K562 (cell line): ENCODE results near the gene TNNI2. TPM values are rescaled to one million over a fixed set of nuclear protein-coding genes. Genes with fewer than 3 reads are reported as not detected.

Experiments used
- ATAC-seq: fragments of 200-7000 bp; cut with Tn5 transposase; 3 replicates; pipeline ENCODE4 v1.9.1; 2020; ENCODE audit warnings: moderate library complexity
- BruUV-seq: library from RNA; stranded (reverse); fragments of 400-500 nt; replicated peaks from 2 replicates; lab custom pipeline; 2021; lab: Mats Ljungman, UMichigan
- CTCF ChIA-PET: fragments of 300-600 bp; formaldehyde crosslinking; extraction: SDS; loops from one replicate; lab custom pipeline; 2021; ENCODE audit warnings: low intra/inter-chr PET ratio; lab: Yijun Ruan, JAX
- POLR2A ChIA-PET: fragments of 300-600, 350-650 bp; sonication (Branson Sonifier 250); formaldehyde crosslinking; extraction: SDS; loops from one replicate; lab custom pipeline; 2021; ENCODE audit warnings: antibody characterized with exemption, inconsistent platforms; lab: Yijun Ruan, JAX
- DNase-seq, 4 experiments: peaks; one replicate each; pipeline versions ENCODE4 v3.0.0 to v3.0.0-alpha.2; 2011 to 2018; ENCODE audit warnings: low spot score in 3 of 4, mixed read lengths in 3 of 4; ENCODE audit errors: extremely low read depth in 1 of 4
- FAIRE-seq: peaks from 2 replicates; lab custom pipeline; 2011; peaks lifted over from hg19 to GRCh38; lab: Jason Lieb, UNC
- H2AFZ ChIP-seq: 2 replicates; pipeline ENCODE4 v1.6.0; 2011; ENCODE audit warnings: low read depth, low read length, control low read depth, inconsistent platforms
- H3K27ac ChIP-seq: fragments of 200-600 bp; 3 replicates; pipeline ENCODE4 v1.8.0; 2011; ENCODE audit warnings: low read depth, mild to moderate bottlenecking, control low read depth, inconsistent platforms, low read length, moderate library complexity, mixed read lengths; ENCODE audit errors: extremely low read depth
- H3K27me3 ChIP-seq, 2 experiments: fragments of 300-600 bp in 1 of 2; 2 replicates in 1 of 2; 3 replicates in 1 of 2; pipeline versions ENCODE4 v1.6.0 to v1.8.0; 2011; ENCODE audit warnings: inconsistent platforms in 2 of 2, low read length in 2 of 2, mild to moderate bottlenecking in 1 of 2, mixed read lengths in 1 of 2, moderate library complexity in 1 of 2; ENCODE audit not compliant: control insufficient read depth in 2 of 2, insufficient read depth in 2 of 2
- H3K36me3 ChIP-seq: fragments of 300-600 bp; 3 replicates; pipeline ENCODE4 v1.8.0; 2011; ENCODE audit warnings: mild to moderate bottlenecking, low read length, inconsistent platforms; ENCODE audit not compliant: control insufficient read depth, insufficient read depth
- H3K4me1 ChIP-seq, 2 experiments: fragments of 200-600 bp in 1 of 2; replicated peaks in 1 of 2; 2 replicates in 1 of 2; 3 replicates in 1 of 2; pipeline versions ENCODE4 v1.5.1 to v1.8.0; 2011; ENCODE audit warnings: inconsistent platforms in 2 of 2, low read length in 2 of 2, mild to moderate bottlenecking in 1 of 2, mixed read lengths in 1 of 2, moderate library complexity in 1 of 2; ENCODE audit not compliant: control insufficient read depth in 2 of 2, insufficient read depth in 2 of 2
- H3K4me2 ChIP-seq: 2 replicates; pipeline ENCODE4 v1.6.1; 2011; ENCODE audit warnings: low read length, control low read depth, inconsistent platforms, mixed read lengths; ENCODE audit not compliant: insufficient read depth
- H3K4me3 ChIP-seq: fragments of 200-600 bp; sonication (generic), shearing (Covaris generic); 2 replicates; pipeline ENCODE4 v1.5.1; 2016; ENCODE audit warnings: control low read depth, inconsistent platforms
- H3K79me2 ChIP-seq: fragments of 200-600 bp; 3 replicates; pipeline ENCODE4 v1.8.0; 2011; ENCODE audit warnings: low read length, inconsistent platforms; ENCODE audit not compliant: control insufficient read depth, insufficient read depth
- H3K9ac ChIP-seq, 2 experiments: 2 replicates each; pipeline versions ENCODE4 v1.6.0 to v1.6.1; 2011; ENCODE audit warnings: low read depth in 2 of 2, low read length in 2 of 2, control low read depth in 1 of 2, inconsistent platforms in 1 of 2, mild to moderate bottlenecking in 1 of 2, mixed read lengths in 1 of 2; ENCODE audit not compliant: insufficient read depth in 1 of 2
- H3K9me1 ChIP-seq: one replicate; pipeline ENCODE4 v1.6.0; 2011; ENCODE audit warnings: inconsistent platforms, mild to moderate bottlenecking, low read length, moderate library complexity; ENCODE audit not compliant: control insufficient read depth, insufficient read depth
- H3K9me3 ChIP-seq: replicated peaks from 2 replicates; pipeline ENCODE4 v1.5.1; 2011; ENCODE audit warnings: low read depth, low read length, inconsistent platforms; ENCODE audit not compliant: control insufficient read depth, insufficient read depth
- H4K20me1 ChIP-seq: replicated peaks from 2 replicates; pipeline ENCODE4 v1.6.1; 2011; ENCODE audit warnings: low read length, inconsistent platforms, mixed read lengths; ENCODE audit not compliant: control insufficient read depth, insufficient read depth
- CAMTA2 ChIP-seq: fragments of 250-450 bp; sonication (Bioruptor Pico); conservative IDR thresholded peaks from 2 replicates; pipeline ENCODE4 v1.5.1; 2022
- CBX1 ChIP-seq: sonication (generic); IDR thresholded peaks from 2 replicates; pipeline ENCODE4 v1.6.1; 2016; ENCODE audit warnings: antibody characterized with exemption, low read depth, mild to moderate bottlenecking
- CCNT2 ChIP-seq: IDR thresholded peaks from 2 replicates; pipeline ENCODE4 v1.6.1; 2011; ENCODE audit warnings: borderline replicate concordance, low read depth, mild to moderate bottlenecking, moderate library complexity, mixed read lengths, low read length; ENCODE audit not compliant: insufficient read length; ENCODE audit errors: extremely low read depth
- HNRNPL ChIP-seq: fragments of 200-400 bp; formaldehyde crosslinking; IDR thresholded peaks from 2 replicates; pipeline ENCODE4 v1.6.1; 2017; ENCODE audit warnings: low read depth, mild to moderate bottlenecking, low read length
- MAFF ChIP-seq: IDR thresholded peaks from 2 replicates; pipeline ENCODE4 v1.6.1; 2012; ENCODE audit warnings: low read length, improper control_type of control experiment
- MCM7 ChIP-seq, 2 experiments: fragments of 450-650 bp; IDR thresholded peaks; 2 replicates each; pipeline ENCODE4 v1.6.1; 2016 to 2018
- PHF8 ChIP-seq: fragments of 200-600 bp; sonication (generic); IDR thresholded peaks from 2 replicates; pipeline ENCODE4 v1.6.1; 2012; ENCODE audit warnings: mixed run types, mild to moderate bottlenecking, inconsistent platforms, low read length, moderate library complexity, borderline replicate concordance
- RAD21 ChIP-seq, 2 experiments: fragments of 250-450 bp in 1 of 2; fragments of 450-650 bp in 1 of 2; sonication (Bioruptor Pico) in 1 of 2; formaldehyde crosslinking in 1 of 2; IDR thresholded peaks in 1 of 2; conservative IDR thresholded peaks in 1 of 2; 2 replicates each; pipeline versions ENCODE4 v1.4.0 to v1.8.0; 2020 to 2022; ENCODE audit warnings: mild to moderate bottlenecking in 2 of 2, moderate library complexity in 1 of 2
- ZBTB12 ChIP-seq: fragments of 250-450 bp; sonication (Bioruptor Pico); IDR thresholded peaks from 2 replicates; pipeline ENCODE4 v1.4.0; 2020
- ZNF184 ChIP-seq: sonication (generic); formaldehyde crosslinking; IDR thresholded peaks from 2 replicates; pipeline ENCODE4 v1.5.0; 2020; ENCODE audit warnings: missing genetic modification reagents
- ZNF584 ChIP-seq: fragments of 200-800 bp; sonication (Bioruptor generic); IDR thresholded peaks from 2 replicates; pipeline ENCODE4 v1.6.1; 2016; ENCODE audit warnings: low read depth, mild to moderate bottlenecking, missing genetic modification characterization, missing compliant biosample characterization
- WGBS: fragments of 100-300 bp; shearing (Covaris generic); methylation state at CpG from one replicate; pipeline ENCODE4 v1.1.6; 2016; ENCODE audit warnings: low coverage, mixed read lengths; ENCODE audit not compliant: insufficient coverage; ENCODE audit errors: missing lambda C conversion rate; 5-methylcytosine and 5-hydroxymethylcytosine counted together
- in situ Hi-C: fragments of 300-500 bp; cut with MboI; formaldehyde crosslinking; loops from 4 replicates; pipeline ENCODE4 v1.15.0; 2018; ENCODE audit warnings: inconsistent platforms, mixed read lengths
- intact Hi-C: fragments of 100-400 bp; cut with micrococcal nuclease; formaldehyde crosslinking; loops from 2 replicates; pipeline ENCODE4 v1.14.2; 2022
- polyA plus RNA-seq, 8 experiments: library from polyadenylated mRNA; depleted of rRNA in 4 of 8; stranded (reverse) in 5 of 8; unstranded in 3 of 8; fragments of >200 nt; fragmentation: Nextera tagmentation in 2 of 8; fragmentation: Illumina TruSeq in 1 of 8; extraction: Ambion mirVana in 2 of 8; extraction: Trizol in 1 of 8; gene quantifications; 2 replicates each; pipeline versions ENCODE4 v1.2.1 to v1.2.3, GENCODE V29; 2011 to 2014; ENCODE audit warnings: inconsistent platforms in 1 of 8, missing spikeins in 1 of 8
- total RNA-seq, 7 experiments: library from RNA; depleted of rRNA in 6 of 7; stranded (reverse); fragments of >200 nt in 6 of 7; fragmentation: Illumina TruSeq in 2 of 7; extraction: Trizol in 2 of 7; gene quantifications; 2 replicates each; pipeline versions ENCODE4 v1.2.1 to v1.2.3, GENCODE V29; 2011 to 2021; ENCODE audit warnings: low replicate concordance in 1 of 7
- TF ChIP-seq, protein P1 (sequence below): sonication (generic); formaldehyde crosslinking; IDR thresholded peaks from 2 replicates; pipeline ENCODE4 v1.8.1; 2023; ENCODE audit warnings: mild to moderate bottlenecking, missing genetic modification reagents
- TF ChIP-seq, protein P2 (sequence below): fragments of 250-450 bp; sonication (Bioruptor Pico); IDR thresholded peaks from 2 replicates; pipeline ENCODE4 v1.4.0; 2020; ENCODE audit warnings: mild to moderate bottlenecking, moderate library complexity
- TF ChIP-seq, protein P3 (sequence below): fragments of 450-650 bp; formaldehyde crosslinking; IDR thresholded peaks from 2 replicates; pipeline ENCODE4 v1.4.0; 2022; ENCODE audit warnings: mild to moderate bottlenecking, moderate library complexity

TNNI2 gene
- total and polyA plus RNA-seq, 9 of the 15 experiments (the other 6 are each of a cell fraction or from before 2014, with no cell fraction given) = not detected

DNA sequence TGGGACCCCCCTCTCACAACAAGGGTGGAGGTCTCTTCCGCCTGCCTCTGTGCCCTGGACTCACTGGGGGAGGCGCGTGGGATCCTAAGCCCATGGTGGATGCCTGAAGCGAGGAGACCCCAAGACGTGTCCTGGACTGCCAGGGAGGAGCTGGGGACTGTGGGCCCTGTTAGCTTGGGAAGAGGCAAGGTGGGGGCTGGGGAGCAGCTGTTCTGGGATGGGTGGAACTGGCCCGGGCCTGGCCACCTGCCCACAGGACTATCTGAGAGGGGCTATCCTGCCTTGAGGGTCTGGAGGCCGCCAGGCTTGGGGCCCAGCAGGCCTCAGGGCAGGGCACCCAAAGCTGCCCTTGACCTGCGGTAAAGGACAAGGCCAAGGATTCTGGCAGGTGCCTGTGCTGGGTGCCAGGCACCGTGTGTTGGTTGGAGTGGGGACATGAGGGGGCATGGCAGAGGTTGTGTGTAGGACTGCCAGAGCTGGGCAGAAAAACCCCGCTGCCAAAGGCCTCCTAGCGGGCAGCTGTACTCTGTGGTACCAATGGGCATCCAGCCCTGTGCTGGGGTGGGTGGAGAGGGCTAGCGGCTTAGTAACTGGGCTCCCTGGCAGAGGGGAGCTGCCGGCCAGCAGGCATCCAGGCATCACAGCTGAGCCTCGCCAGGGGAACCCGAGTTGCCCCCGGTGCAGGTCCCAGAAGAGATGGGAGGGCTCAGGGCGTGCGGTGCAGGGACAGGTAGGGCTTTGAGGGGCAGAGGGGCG lies 14.8 kb downstream of the TNNI2 start:
- POLR2A ChIA-PET = interaction anchor here (1.2 kb wide), 1 partner anchor 10 kb away, joined by 3 read pairs; no protein-coding TSS in a partner anchor
- whole genome bisulfite sequencing = 3% methylated on average over 13 of the region's 19 CpGs
- Histone ChIP-seq H3K27me3 (peaks cover 27 to 84% of the 10 kb centered on the region in 2 experiments; a peak in 4 of 5 replicates), H3K9ac (no peak overlapping the region), H4K20me1 (peaks cover 3% of the 10 kb centered on the region), H2AFZ (no peak overlapping the region), H3K4me2 (no peak overlapping the region), H3K27ac (no peak overlapping the region), H3K9me3 (no peaks in the 10 kb centered on the region), H3K79me2 (no peaks in the 10 kb centered on the region), H3K9me1 (no peaks in the 10 kb centered on the region), H3K4me3 (no peak overlapping the region), H3K4me1 (peaks cover 0 to 17% of the 10 kb centered on the region in 2 experiments; a peak in 2 of 5 replicates), H3K36me3 (no peaks in the 10 kb centered on the region)
- DNase-seq (no peak), FAIRE-seq (no peak), ATAC-seq (no peak)
- intact Hi-C loops = no loop called here
- in situ Hi-C loops = loop anchor here (10.0 kb wide), 1 partner anchor 301 kb away; no protein-coding TSS in a partner anchor
- CTCF ChIA-PET = interaction anchor here (0.6 kb wide), 1 partner anchor 149 kb away, joined by 4 read pairs; no protein-coding TSS in a partner anchor
- BruUV-seq = no TSS peak
- TF ChIP-seq HNRNPL (no peak), MAFF (no peak), CCNT2 (no peak), ZNF584 (no peak), MCM7 (IDR thresholded peaks at IDR 0.05) (no peak), ZBTB12 (CRISPR knock-in tag) (no peak), CBX1 (no peak), PHF8 (no peak), CAMTA2 (CRISPR knock-in tag) (no peak), RAD21 (CRISPR knock-in tag; conservative IDR thresholded peaks at IDR 0.05 in 1 of 2, IDR thresholded peaks at IDR 0.05 in 1 of 2) (no peak), ZNF184 (no peak)
- TF ChIP-seq, protein P1, sequence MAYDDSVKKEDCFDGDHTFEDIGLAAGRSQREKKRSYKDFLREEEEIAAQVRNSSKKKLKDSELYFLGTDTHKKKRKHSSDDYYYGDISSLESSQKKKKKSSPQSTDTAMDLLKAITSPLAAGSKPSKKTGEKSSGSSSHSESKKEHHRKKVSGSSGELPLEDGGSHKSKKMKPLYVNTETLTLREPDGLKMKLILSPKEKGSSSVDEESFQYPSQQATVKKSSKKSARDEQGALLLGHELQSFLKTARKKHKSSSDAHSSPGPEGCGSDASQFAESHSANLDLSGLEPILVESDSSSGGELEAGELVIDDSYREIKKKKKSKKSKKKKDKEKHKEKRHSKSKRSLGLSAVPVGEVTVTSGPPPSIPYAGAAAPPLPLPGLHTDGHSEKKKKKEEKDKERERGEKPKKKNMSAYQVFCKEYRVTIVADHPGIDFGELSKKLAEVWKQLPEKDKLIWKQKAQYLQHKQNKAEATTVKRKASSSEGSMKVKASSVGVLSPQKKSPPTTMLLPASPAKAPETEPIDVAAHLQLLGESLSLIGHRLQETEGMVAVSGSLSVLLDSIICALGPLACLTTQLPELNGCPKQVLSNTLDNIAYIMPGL (CRISPR knock-in tag) = no peak
- TF ChIP-seq, protein P2, sequence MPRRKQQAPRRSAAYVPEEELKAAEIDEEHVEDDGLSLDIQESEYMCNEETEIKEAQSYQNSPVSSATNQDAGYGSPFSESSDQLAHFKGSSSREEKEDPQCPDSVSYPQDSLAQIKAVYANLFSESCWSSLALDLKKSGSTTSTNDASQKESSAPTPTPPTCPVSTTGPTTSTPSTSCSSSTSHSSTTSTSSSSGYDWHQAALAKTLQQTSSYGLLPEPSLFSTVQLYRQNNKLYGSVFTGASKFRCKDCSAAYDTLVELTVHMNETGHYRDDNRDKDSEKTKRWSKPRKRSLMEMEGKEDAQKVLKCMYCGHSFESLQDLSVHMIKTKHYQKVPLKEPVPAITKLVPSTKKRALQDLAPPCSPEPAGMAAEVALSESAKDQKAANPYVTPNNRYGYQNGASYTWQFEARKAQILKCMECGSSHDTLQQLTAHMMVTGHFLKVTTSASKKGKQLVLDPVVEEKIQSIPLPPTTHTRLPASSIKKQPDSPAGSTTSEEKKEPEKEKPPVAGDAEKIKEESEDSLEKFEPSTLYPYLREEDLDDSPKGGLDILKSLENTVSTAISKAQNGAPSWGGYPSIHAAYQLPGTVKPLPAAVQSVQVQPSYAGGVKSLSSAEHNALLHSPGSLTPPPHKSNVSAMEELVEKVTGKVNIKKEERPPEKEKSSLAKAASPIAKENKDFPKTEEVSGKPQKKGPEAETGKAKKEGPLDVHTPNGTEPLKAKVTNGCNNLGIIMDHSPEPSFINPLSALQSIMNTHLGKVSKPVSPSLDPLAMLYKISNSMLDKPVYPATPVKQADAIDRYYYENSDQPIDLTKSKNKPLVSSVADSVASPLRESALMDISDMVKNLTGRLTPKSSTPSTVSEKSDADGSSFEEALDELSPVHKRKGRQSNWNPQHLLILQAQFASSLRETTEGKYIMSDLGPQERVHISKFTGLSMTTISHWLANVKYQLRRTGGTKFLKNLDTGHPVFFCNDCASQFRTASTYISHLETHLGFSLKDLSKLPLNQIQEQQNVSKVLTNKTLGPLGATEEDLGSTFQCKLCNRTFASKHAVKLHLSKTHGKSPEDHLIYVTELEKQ (CRISPR knock-in tag) = no peak
- TF ChIP-seq, protein P3, sequence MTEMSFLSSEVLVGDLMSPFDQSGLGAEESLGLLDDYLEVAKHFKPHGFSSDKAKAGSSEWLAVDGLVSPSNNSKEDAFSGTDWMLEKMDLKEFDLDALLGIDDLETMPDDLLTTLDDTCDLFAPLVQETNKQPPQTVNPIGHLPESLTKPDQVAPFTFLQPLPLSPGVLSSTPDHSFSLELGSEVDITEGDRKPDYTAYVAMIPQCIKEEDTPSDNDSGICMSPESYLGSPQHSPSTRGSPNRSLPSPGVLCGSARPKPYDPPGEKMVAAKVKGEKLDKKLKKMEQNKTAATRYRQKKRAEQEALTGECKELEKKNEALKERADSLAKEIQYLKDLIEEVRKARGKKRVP (CRISPR knock-in tag) = no peak
